Epithelial cell of proximal tubule (primary cell): ENCODE measurements around the gene FILIP1. TPM values are rescaled to one million over a fixed set of nuclear protein-coding genes. Genes with fewer than 3 reads are reported as not detected.

Experiments used
- DNase-seq: peaks from one replicate; pipeline ENCODE4 v3.0.0-alpha.2; 2011; ENCODE audit warnings: low read depth
- H3K4me3 ChIP-seq: 2 replicates; pipeline ENCODE4 v1.5.1; 2011; ENCODE audit warnings: low read depth, mild to moderate bottlenecking, low read length
- CTCF ChIP-seq: conservative IDR thresholded peaks from 2 replicates; pipeline ENCODE4 v1.5.1; 2012; ENCODE audit warnings: low read depth, mild to moderate bottlenecking, low read length
- total RNA-seq: library from RNA; depleted of rRNA; stranded (reverse); fragments of >200 nt; gene quantifications from 2 replicates; pipeline ENCODE4 v1.2.3, GENCODE V29; 2015

Gene FILIP1
- total RNA-seq, 1 donor from 2014 or later: under 0.01 TPM

DNA sequence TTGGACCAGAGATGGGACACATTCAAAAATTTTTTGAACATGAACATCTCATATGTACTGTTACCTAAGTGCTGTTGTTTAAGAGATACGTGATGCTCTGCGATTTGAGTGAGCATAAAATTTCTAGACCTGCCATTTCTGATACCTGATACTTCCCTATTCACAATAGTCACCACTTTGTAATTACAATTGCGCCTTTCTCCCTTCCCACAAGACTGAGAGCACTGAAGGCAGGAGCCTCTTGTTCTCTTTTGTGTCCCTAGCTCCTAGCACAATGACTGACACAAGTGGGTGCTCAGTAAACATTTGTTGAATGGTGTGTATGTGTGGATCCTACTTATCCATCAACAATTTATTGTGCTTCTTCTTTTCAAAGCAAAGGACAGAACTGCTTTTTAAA is 116.2 kb downstream of the FILIP1 start:
- DNase-seq: no peak
- no peak for TF ChIP-seq CTCF
- H3K4me3 ChIP-seq: no peak overlapping the region

DNA sequence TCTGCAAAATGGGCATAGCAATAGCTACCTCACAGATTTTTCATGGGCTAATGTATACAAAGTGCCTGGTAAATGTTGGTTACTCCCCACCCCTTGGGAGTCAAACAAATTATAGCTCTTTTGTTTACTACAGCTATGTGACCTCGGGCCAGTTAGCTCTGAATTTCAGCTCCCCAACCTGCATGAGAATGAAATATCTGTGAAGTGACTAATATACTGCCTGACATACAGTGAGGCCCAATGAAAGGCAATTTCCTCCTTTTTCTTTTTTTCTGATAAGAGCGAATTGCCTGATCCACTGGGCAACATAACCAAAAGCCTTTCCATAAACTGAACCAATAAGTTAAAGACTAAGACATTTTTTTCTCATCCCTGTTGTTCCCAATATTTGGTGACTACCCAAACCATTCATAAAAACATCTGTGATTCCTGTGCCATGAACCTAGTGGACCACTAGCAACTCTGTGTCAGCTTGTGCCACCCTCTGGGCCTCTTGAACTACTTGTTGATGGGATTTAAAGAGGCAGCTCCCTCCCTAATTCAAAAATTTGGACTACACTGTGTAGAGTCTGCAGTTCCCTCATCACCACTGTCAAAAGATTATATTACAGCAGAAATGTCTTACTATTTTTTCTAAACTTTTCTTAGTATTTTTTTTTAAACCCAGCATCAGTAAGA is 117.1 kb downstream of the FILIP1 start:
- DNase-seq: no peak
- H3K4me3 ChIP-seq: no peak overlapping the region
- no peak for TF ChIP-seq CTCF

DNA sequence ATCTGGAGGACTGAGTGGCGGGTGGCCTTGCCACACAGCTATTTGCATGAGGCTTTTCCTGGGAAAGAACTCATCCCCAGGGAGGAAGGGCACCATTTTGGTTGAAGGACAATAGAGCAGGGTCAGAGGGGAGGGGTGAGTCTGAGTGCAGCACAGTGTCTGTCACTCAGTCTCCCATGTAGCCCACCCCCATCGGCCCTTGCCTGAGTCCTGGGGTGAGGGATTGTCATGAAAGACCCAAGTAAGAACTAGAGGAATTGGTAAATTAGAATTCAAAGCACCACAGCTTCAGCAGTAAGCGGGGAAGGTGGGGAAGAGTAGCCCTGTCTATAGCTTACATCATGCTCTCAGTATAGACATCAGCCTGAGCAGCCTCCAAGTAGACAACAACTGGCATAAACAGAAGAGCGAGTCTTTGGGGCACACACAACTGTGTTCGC is 118.6 kb downstream of the FILIP1 start:
- DNase-seq: no peak
- H3K4me3 ChIP-seq: no peak overlapping the region
- no peak for TF ChIP-seq CTCF

DNA sequence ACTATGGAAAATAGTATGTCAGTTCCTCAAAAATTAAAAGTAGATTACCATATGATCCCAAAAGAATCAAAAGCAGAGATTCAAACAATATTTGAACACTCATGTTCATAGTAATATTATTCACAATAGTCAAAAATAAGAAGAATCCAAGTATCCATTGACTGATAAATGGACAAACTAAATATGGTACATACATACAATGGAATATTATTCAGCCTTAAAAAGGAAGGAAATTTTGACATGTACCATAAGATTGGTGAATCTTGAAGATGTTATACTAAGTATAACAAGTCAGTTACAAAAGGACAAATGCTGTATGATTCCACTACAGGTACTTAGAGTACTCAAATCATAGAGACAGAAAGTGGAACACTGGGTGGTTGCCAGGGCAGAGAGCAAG is 120.7 kb downstream of the FILIP1 start:
- TF ChIP-seq CTCF: no peak
- no peak overlapping the region for H3K4me3 ChIP-seq
- DNase-seq: no peak

DNA sequence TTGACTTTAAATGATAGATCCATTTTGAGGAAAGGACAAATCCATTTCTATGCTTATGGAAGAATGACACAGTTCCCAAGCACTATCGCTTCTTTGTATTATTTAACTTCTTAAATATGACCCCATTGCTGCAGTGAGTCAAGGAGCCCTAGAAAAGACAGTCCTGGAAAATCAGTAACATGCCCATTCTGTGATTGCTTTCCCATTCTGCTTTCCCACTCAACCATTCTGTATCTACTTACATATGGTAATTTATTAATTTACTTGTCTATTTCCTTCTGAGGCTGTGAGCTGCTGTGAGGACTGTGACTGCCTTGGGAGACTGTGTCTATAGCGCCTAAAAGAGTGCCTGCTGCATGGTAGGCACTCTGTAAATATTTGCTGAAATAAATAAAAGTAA is 123.6 kb downstream of the FILIP1 start:
- H3K4me3 ChIP-seq: no peak overlapping the region
- peak; percentile 67 for DNase-seq
- TF ChIP-seq CTCF: no peak

- H3K4me3 ChIP-seq: no peak overlapping the region
- DNase-seq: no peak
- TF ChIP-seq CTCF: no peak
Measured at GRCh38 chr6:75368864-75369402, 124.7 kb downstream of the FILIP1 start.

GRCh38 chr6:75368151-75368779 is 125.3 kb downstream of the FILIP1 start:
- H3K4me3 ChIP-seq: no peak overlapping the region
- TF ChIP-seq CTCF: peak; percentile 87
- DNase-seq: peak; percentile 42
